ENCODE measurements around the gene SYCP2. TPM values are rescaled to one million over a fixed set of nuclear protein-coding genes. Genes with fewer than 3 reads are reported as not detected.

The SYCP2 gene, protein sequence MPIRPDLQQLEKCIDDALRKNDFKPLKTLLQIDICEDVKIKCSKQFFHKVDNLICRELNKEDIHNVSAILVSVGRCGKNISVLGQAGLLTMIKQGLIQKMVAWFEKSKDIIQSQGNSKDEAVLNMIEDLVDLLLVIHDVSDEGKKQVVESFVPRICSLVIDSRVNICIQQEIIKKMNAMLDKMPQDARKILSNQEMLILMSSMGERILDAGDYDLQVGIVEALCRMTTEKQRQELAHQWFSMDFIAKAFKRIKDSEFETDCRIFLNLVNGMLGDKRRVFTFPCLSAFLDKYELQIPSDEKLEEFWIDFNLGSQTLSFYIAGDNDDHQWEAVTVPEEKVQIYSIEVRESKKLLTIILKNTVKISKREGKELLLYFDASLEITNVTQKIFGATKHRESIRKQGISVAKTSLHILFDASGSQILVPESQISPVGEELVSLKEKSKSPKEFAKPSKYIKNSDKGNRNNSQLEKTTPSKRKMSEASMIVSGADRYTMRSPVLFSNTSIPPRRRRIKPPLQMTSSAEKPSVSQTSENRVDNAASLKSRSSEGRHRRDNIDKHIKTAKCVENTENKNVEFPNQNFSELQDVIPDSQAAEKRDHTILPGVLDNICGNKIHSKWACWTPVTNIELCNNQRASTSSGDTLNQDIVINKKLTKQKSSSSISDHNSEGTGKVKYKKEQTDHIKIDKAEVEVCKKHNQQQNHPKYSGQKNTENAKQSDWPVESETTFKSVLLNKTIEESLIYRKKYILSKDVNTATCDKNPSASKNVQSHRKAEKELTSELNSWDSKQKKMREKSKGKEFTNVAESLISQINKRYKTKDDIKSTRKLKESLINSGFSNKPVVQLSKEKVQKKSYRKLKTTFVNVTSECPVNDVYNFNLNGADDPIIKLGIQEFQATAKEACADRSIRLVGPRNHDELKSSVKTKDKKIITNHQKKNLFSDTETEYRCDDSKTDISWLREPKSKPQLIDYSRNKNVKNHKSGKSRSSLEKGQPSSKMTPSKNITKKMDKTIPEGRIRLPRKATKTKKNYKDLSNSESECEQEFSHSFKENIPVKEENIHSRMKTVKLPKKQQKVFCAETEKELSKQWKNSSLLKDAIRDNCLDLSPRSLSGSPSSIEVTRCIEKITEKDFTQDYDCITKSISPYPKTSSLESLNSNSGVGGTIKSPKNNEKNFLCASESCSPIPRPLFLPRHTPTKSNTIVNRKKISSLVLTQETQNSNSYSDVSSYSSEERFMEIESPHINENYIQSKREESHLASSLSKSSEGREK (N-terminal part only)
- 3.0 TPM for total RNA-seq
- 2.1 TPM for polyA plus RNA-seq (ENCODE audit: insufficient read depth, low read depth, low replicate concordance)
- long read RNA-seq, donor 1: 0 reads
- long read RNA-seq, donor 2: 0 reads
- long read RNA-seq, donor 3: 0 reads
- long read RNA-seq, donor 4: 0 reads
- long read RNA-seq, donor 5: 0 reads
- long read RNA-seq, donor 6: 0 reads
- long read RNA-seq, donor 7: 0 reads
- long read RNA-seq, donor 8: 0 reads
- long read RNA-seq, donor 9, partial matches to known transcripts: 7 of 7 reads
- long read RNA-seq, donor 9, other reads (novel, unspliced or antisense): 0 of 7 reads
- long read RNA-seq, donor 10: 0 reads

DNA sequence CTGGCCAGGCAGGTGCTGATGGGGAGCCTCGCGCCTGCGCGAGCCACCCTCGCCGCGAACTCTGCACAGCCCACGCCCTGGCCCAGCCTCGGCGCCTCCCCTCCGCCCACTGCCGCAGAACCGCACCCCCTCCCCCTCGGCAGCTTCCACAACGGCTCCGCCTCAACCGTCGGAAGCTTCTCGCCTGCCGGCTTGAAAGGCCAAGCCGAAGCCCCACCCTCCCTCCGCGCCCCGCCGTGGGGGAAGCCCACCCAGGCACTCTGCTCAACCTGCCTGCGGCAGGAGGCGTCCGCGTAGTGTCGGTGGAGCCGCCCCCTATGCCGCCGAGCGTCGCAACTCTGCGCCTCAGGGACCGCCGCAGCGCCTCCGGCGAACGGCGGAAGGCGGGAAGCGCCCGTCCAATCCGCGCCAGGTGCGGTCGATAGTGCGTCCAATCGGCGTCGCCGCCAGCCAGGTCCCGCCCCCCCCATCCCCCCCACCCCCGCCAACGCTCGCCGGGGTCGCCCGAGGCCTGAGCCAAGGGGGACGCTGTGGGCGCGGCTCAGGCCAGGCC, at the start of gene SYCP2:
SYCP2 (minus strand) TSS at position 342 of the 553 bp plus-strand sequence. CDS start 11,224 bp downstream, outside the sequence.
- DNase-seq: peak in 3 of 5 donors; percentile 68 to 83 (median 69)
- TF ChIP-seq, protein P1, sequence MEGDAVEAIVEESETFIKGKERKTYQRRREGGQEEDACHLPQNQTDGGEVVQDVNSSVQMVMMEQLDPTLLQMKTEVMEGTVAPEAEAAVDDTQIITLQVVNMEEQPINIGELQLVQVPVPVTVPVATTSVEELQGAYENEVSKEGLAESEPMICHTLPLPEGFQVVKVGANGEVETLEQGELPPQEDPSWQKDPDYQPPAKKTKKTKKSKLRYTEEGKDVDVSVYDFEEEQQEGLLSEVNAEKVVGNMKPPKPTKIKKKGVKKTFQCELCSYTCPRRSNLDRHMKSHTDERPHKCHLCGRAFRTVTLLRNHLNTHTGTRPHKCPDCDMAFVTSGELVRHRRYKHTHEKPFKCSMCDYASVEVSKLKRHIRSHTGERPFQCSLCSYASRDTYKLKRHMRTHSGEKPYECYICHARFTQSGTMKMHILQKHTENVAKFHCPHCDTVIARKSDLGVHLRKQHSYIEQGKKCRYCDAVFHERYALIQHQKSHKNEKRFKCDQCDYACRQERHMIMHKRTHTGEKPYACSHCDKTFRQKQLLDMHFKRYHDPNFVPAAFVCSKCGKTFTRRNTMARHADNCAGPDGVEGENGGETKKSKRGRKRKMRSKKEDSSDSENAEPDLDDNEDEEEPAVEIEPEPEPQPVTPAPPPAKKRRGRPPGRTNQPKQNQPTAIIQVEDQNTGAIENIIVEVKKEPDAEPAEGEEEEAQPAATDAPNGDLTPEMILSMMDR (IDR thresholded peaks at IDR 0.05; ENCODE audit: borderline replicate concordance, extremely low read depth, insufficient read depth): no peak
- Histone ChIP-seq H3K36me3 (ENCODE audit: control insufficient read depth in 2 of 3, insufficient read depth in 3 of 3, low read length in 3 of 3) (no peaks in the 10 kb centered on the region), H3K27ac (ENCODE audit: low read depth in 2 of 2, low read length in 2 of 2) (peak within 1 kb of the TSS; percentile 47 to 60), H3K9me3 (ENCODE audit: control insufficient read depth in 2 of 3, insufficient read depth in 1 of 3, low read length in 3 of 3) (no peaks in the 10 kb centered on the region), H3K4me1 (ENCODE audit: control insufficient read depth in 2 of 3, insufficient read depth in 2 of 3, low read depth in 1 of 3, low read length in 3 of 3) (peaks cover 0 to 2% (median 2%) of the 10 kb centered on the region in 3 donors), H3K27me3 (ENCODE audit: control insufficient read depth, insufficient read depth, low read length) (no peaks in the 10 kb centered on the region), H3K4me3 (ENCODE audit: low read length in 3 of 3) (peak within 1 kb of the TSS; percentile 30 to 72 (median 62)), H3K9ac (ENCODE audit: low read length in 3 of 3) (peak within 1 kb of the TSS in 2 of 3 donors; percentile 16 to 62)
- no peak for FAIRE-seq
- intact Hi-C loops (cut with DNase I): no loop called here

DNA sequence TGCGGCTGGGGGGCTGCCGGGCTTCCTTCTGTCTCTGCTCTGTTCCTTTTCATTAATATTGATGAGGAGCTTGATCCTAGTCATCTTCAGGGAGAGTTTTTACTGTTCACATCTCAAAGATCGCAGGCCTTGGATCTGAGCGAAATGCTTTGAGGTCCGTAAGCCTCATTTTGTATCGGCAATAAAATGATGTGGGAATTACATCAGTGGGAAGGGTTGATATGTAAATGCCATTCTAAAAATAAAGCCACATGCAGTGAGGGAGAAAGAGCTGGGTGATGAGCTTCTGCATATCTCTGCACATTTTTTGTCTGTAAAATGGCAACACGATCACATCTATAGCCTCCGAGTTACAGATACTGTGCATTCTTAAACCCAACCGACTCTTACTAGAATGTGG, 49.6 kb upstream of the SYCP2 start:
- intact Hi-C loops (cut with DNase I): no loop called here
- no peak overlapping the region for H3K27ac ChIP-seq (ENCODE audit: low read depth in 2 of 2, low read length in 2 of 2)
- no peak overlapping the region for H3K9ac ChIP-seq (ENCODE audit: low read length in 3 of 3)
- TF ChIP-seq, protein P1 (IDR thresholded peaks at IDR 0.05; ENCODE audit: borderline replicate concordance, extremely low read depth, insufficient read depth): no peak
- DNase-seq (no peak), FAIRE-seq (no peak)
- no peaks in the 10 kb centered on the region for H3K4me1 ChIP-seq (ENCODE audit: control insufficient read depth in 2 of 3, insufficient read depth in 2 of 3, low read depth in 1 of 3, low read length in 3 of 3)
- H3K9me3 ChIP-seq (ENCODE audit: control insufficient read depth in 2 of 3, insufficient read depth in 1 of 3, low read length in 3 of 3): no peaks in the 10 kb centered on the region
- no peaks in the 10 kb centered on the region for H3K36me3 ChIP-seq (ENCODE audit: control insufficient read depth in 2 of 3, insufficient read depth in 3 of 3, low read length in 3 of 3)
- H3K27me3 ChIP-seq (ENCODE audit: control insufficient read depth, insufficient read depth, low read length): no peaks in the 10 kb centered on the region
- H3K4me3 ChIP-seq (ENCODE audit: low read length in 3 of 3): no peak overlapping the region

DNA sequence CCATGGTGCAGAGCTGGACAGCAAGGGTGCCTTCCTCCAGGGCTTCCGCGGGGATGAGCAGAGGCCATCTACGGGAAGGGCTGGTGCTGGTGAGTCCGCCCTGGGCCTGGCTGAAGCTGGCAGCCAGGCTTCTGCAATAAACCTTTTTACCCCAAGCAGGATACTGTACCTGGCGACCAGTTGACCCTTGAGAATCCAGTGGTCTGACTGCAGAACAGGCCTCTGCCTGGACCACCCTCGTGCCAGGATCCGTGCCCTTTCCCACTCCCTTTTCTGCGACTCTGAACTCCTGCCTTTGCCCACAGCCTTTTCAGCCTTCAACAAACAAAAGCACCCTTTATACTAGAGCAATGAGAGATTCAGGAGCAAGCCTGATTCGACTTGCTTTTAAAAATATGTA, 43.6 kb upstream of the SYCP2 start:
- no peak overlapping the region for H3K4me3 ChIP-seq (ENCODE audit: low read length in 3 of 3)
- no peaks in the 10 kb centered on the region for H3K27me3 ChIP-seq (ENCODE audit: control insufficient read depth, insufficient read depth, low read length)
- no peak overlapping the region for H3K9ac ChIP-seq (ENCODE audit: low read length in 3 of 3)
- intact Hi-C loops (cut with DNase I): no loop called here
- FAIRE-seq: no peak
- H3K36me3 ChIP-seq (ENCODE audit: control insufficient read depth in 2 of 3, insufficient read depth in 3 of 3, low read length in 3 of 3): no peaks in the 10 kb centered on the region
- H3K9me3 ChIP-seq (ENCODE audit: control insufficient read depth in 2 of 3, insufficient read depth in 1 of 3, low read length in 3 of 3): no peaks in the 10 kb centered on the region
- H3K4me1 ChIP-seq (ENCODE audit: control insufficient read depth in 2 of 3, insufficient read depth in 2 of 3, low read depth in 1 of 3, low read length in 3 of 3): peaks cover 0 to 4% (median 0%) of the 10 kb centered on the region in 3 donors
- no peak overlapping the region for H3K27ac ChIP-seq (ENCODE audit: low read depth in 2 of 2, low read length in 2 of 2)
- no peak for DNase-seq
- TF ChIP-seq, protein P1 (IDR thresholded peaks at IDR 0.05; ENCODE audit: borderline replicate concordance, extremely low read depth, insufficient read depth): no peak
